Measurements from ENCODE around the gene PRKG2.
"Not testable (repeated sequence)": the region's sequence is repeated elsewhere in the genome, so short reads cannot be mapped to it uniquely, and the experiment has no call there.

GRCh38 chr4:81222082-81222472 is 7.1 kb upstream of the PRKG2 start:
- not testable (repeated sequence) for TF ChIP-seq CTCF, POLR2A (IDR thresholded peaks at IDR 0.05)

All from esophagus squamous epithelium (tissue), 4 donors.